Endothelial cell (in vitro differentiated cells): Measurements from ENCODE around the gene DTNA. TPM values are rescaled to one million over a fixed set of nuclear protein-coding genes. Genes with fewer than 3 reads are reported as not detected.

Experiments
- DNase-seq: peaks from one replicate; pipeline ENCODE4 v3.0.0; 2021; ENCODE audit warnings: low spot score
- H3K27ac Mint-ChIP-seq: one replicate; pipeline ENCODE4 v1.8.0; 2021; ENCODE audit warnings: mixed read lengths, inconsistent platforms; ENCODE audit not compliant: unreplicated experiment
- H3K27me3 Mint-ChIP-seq: one replicate; pipeline ENCODE4 v1.8.0; 2021; ENCODE audit warnings: mild to moderate bottlenecking, moderate library complexity, mixed read lengths, inconsistent platforms; ENCODE audit not compliant: unreplicated experiment
- H3K36me3 Mint-ChIP-seq: one replicate; pipeline ENCODE4 v1.8.0; 2021; ENCODE audit warnings: mild to moderate bottlenecking, low read depth, mixed read lengths, inconsistent platforms; ENCODE audit not compliant: unreplicated experiment
- H3K4me1 Mint-ChIP-seq: one replicate; pipeline ENCODE4 v1.8.0; 2021; ENCODE audit warnings: mild to moderate bottlenecking, mixed read lengths, inconsistent platforms; ENCODE audit not compliant: unreplicated experiment
- H3K4me3 Mint-ChIP-seq: one replicate; pipeline ENCODE4 v1.8.0; 2021; ENCODE audit warnings: mild to moderate bottlenecking, mixed read lengths, inconsistent platforms; ENCODE audit not compliant: unreplicated experiment
- H3K9me3 Mint-ChIP-seq: one replicate; pipeline ENCODE4 v1.8.0; 2021; ENCODE audit warnings: mixed read lengths, inconsistent platforms; ENCODE audit not compliant: unreplicated experiment
- total RNA-seq: library from RNA; stranded (reverse); fragmentation: NEBNext Ultra II Directional; extraction: Animal tissue kit (Norgen Biotek cat#: 25700); gene quantifications from one replicate; pipeline ENCODE4 v1.2.1, GENCODE V29; 2021; ENCODE audit not compliant: unreplicated experiment
- TF ChIP-seq, protein P1 (sequence below): fragments of 200-600 bp; sonication (generic); IDR thresholded peaks from one replicate; pipeline ENCODE4 v1.5.0; 2021; ENCODE audit warnings: antibody characterized with exemption; ENCODE audit not compliant: unreplicated experiment

DTNA gene
- total RNA-seq, 1 donor from 2014 or later = 17.9 TPM

DNA sequence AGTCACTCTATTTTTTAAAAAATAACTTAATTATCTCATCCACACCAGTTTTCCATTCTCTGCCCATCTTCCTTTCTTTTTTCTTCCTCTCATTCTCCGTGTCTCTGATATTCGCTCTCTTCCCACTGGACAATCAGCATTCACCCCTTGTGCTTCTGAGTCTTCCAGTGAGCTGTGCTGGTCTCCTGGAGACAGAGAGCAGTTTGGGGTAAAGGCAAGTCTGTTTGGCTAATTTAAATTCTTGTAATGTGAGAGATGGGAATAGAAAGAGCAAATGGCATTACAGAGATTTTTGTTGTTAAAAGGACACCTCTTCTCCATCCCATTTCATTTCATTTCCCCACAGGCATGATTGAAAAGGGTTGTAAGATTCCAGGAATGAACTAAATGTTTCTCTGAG, 107.5 kb downstream of the DTNA start:
- H3K27me3 Mint-ChIP-seq = no peaks in the 10 kb centered on the region
- no peaks in the 10 kb centered on the region for H3K4me1 Mint-ChIP-seq
- no peak overlapping the region for H3K27ac Mint-ChIP-seq
- H3K9me3 Mint-ChIP-seq = no peaks in the 10 kb centered on the region
- no peaks in the 10 kb centered on the region for H3K36me3 Mint-ChIP-seq
- no peak for DNase-seq
- H3K4me3 Mint-ChIP-seq = no peak overlapping the region
- TF ChIP-seq, protein P1, sequence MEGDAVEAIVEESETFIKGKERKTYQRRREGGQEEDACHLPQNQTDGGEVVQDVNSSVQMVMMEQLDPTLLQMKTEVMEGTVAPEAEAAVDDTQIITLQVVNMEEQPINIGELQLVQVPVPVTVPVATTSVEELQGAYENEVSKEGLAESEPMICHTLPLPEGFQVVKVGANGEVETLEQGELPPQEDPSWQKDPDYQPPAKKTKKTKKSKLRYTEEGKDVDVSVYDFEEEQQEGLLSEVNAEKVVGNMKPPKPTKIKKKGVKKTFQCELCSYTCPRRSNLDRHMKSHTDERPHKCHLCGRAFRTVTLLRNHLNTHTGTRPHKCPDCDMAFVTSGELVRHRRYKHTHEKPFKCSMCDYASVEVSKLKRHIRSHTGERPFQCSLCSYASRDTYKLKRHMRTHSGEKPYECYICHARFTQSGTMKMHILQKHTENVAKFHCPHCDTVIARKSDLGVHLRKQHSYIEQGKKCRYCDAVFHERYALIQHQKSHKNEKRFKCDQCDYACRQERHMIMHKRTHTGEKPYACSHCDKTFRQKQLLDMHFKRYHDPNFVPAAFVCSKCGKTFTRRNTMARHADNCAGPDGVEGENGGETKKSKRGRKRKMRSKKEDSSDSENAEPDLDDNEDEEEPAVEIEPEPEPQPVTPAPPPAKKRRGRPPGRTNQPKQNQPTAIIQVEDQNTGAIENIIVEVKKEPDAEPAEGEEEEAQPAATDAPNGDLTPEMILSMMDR = no peak

DNA sequence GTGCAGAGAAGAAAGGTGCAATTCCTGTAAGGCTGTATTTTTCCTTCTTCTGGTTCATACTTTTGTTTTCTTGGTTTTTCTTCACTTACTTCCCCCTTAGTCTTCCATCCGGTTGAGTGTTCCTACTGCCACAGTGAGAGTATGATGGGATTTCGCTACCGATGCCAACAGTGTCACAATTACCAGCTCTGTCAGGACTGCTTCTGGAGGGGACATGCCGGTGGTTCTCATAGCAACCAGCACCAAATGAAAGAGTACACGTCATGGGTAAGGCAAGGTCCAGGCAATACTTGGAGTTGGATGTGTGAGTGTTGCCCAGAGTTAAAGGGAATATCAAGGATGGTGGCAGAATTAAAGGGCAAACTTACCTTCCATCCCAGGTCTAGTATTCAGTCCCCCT, 108.0 kb downstream of the DTNA start:
- DNase-seq = no peak
- Mint-ChIP-seq H3K9me3 (no peaks in the 10 kb centered on the region), H3K27me3 (no peaks in the 10 kb centered on the region), H3K27ac (no peak overlapping the region), H3K36me3 (no peaks in the 10 kb centered on the region), H3K4me3 (no peak overlapping the region), H3K4me1 (no peaks in the 10 kb centered on the region)
- TF ChIP-seq, protein P1 = no peak

GRCh38 chr18:34820360-34821065, 110.4 kb downstream of the DTNA start:
- Mint-ChIP-seq H3K27me3 (no peaks in the 10 kb centered on the region), H3K9me3 (no peaks in the 10 kb centered on the region), H3K4me3 (no peak overlapping the region), H3K27ac (no peak overlapping the region), H3K36me3 (no peaks in the 10 kb centered on the region), H3K4me1 (no peaks in the 10 kb centered on the region)
- DNase-seq = no peak
- TF ChIP-seq, protein P1 = no peak

DNA sequence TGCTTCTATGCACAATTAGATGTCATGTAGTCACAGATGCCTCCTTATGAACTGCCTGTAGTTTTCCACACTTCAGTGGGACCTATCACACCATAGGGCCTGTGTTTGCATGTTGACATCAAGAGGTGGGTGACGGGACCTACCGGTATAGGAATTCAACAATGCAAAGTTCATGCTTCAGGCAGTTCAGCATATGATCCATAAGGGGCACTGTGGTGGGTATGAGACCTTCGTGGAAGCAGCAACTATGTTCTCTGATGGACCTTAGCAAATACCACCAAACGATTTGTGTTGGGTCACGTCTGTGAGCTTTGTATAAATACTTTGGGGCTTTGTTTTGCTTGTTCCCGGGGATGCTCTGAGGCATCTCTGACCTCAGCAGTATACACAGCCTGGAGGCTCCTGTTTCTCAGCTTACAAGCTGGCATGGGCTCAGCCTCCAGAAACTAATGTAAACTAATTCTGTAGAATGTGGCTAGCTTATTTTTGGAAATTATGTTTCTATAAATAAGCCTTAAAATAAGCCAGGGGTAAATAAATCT, 111.6 kb downstream of the DTNA start:
- no peaks in the 10 kb centered on the region for H3K4me1 Mint-ChIP-seq
- DNase-seq = no peak
- TF ChIP-seq, protein P1 = no peak

DNA sequence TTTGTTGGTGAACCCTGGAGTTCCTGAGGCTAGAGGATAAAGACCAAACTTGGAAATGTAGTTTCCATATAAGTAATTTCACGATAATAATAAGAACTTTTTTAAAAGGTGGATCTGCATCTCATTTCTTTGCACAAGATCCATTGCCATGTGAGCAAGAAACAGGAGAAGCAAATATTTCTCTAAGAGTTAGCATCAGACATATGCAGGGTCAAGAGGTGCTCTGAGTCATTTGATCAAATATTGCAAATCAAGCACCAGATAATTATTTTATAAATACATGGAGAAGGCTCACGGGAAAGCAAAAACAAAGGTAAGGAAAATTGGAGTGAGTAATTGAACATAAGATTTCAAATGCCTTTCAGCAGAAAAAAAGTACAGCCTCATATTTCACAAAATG, 118.0 kb downstream of the DTNA start:
- Mint-ChIP-seq H3K4me3 (no peak overlapping the region), H3K9me3 (no peaks in the 10 kb centered on the region), H3K4me1 (peaks cover 6% of the 10 kb centered on the region), H3K27ac (no peak overlapping the region), H3K27me3 (no peaks in the 10 kb centered on the region), H3K36me3 (no peaks in the 10 kb centered on the region)
- DNase-seq = no peak
- TF ChIP-seq, protein P1 = no peak

More for the DNA sequence above, 111.6 kb downstream of the DTNA start:
- H3K36me3 Mint-ChIP-seq = no peaks in the 10 kb centered on the region
- no peak overlapping the region for H3K27ac Mint-ChIP-seq
- H3K9me3 Mint-ChIP-seq = no peaks in the 10 kb centered on the region
- H3K27me3 Mint-ChIP-seq = no peaks in the 10 kb centered on the region
- H3K4me3 Mint-ChIP-seq = no peak overlapping the region
